ENCODE data around the gene MEGF11.

- TF ChIP-seq ZNF274 (IDR thresholded peaks at IDR 0.05; ENCODE audit: low read depth, low read length) (no peak), YY1 (IDR thresholded peaks at IDR 0.05; ENCODE audit: insufficient read depth, insufficient read length) (no peak), SUZ12 (IDR thresholded peaks at IDR 0.05; ENCODE audit: extremely low read depth, insufficient read depth, insufficient read length) (no peak)
These were observed 36.5 kb upstream of the MEGF11 start for GRCh38 chr15:66290007-66290406.
